PFSK-1 (cell line): Measurements from ENCODE around the gene AP1S2.

Source experiments
- FOXP2 ChIP-seq: optimal IDR thresholded peaks from 2 replicates; pipeline ENCODE3; 2011; ENCODE audit warnings: borderline replicate concordance, control low read depth, inconsistent platforms; ENCODE audit not compliant: insufficient read depth; ENCODE audit errors: extremely low read length, extremely low read depth
- POLR2AphosphoS5 ChIP-seq: IDR thresholded peaks from 2 replicates; pipeline ENCODE4 v1.6.1; 2012; ENCODE audit warnings: low read depth, mild to moderate bottlenecking, control low read depth, low read length, moderate library complexity
- REST ChIP-seq, 2 experiments: IDR thresholded peaks; 2 replicates each; pipeline versions ENCODE4 v1.6.1 to v1.8.0; 2011 to 2012; ENCODE audit warnings: low read depth in 2 of 2, low read length in 2 of 2, control low read depth in 1 of 2, inconsistent platforms in 1 of 2, mild to moderate bottlenecking in 1 of 2, moderate library complexity in 1 of 2; ENCODE audit not compliant: insufficient read depth in 1 of 2
- SIN3A ChIP-seq: IDR thresholded peaks from 2 replicates; pipeline ENCODE4 v1.6.1; 2012; ENCODE audit warnings: mild to moderate bottlenecking, low read length, moderate library complexity, borderline replicate concordance; ENCODE audit not compliant: insufficient read depth
- TAF1 ChIP-seq: IDR thresholded peaks from 2 replicates; pipeline ENCODE4 v1.6.1; 2012; ENCODE audit warnings: low read length, control low read depth, borderline replicate concordance; ENCODE audit not compliant: insufficient read depth

The AP1S2 gene

GRCh38 chrX:15874672-15875071 is 20.1 kb upstream of the AP1S2 start:
- TF ChIP-seq SIN3A (no peak), POLR2AphosphoS5 (no peak)

- no peak for TF ChIP-seq REST (IDR thresholded peaks at IDR 0.05; ENCODE audit: insufficient read depth in 1 of 2, low read depth in 2 of 2, low read length in 2 of 2)
- TF ChIP-seq POLR2AphosphoS5, result no peak
- no peak for TF ChIP-seq FOXP2
- no peak for TF ChIP-seq TAF1
- TF ChIP-seq SIN3A, result no peak
These were observed 19.0 kb upstream of the AP1S2 start for GRCh38 chrX:15873566-15873965.

- no peak for TF ChIP-seq REST (IDR thresholded peaks at IDR 0.05; ENCODE audit: insufficient read depth in 1 of 2, low read depth in 2 of 2, low read length in 2 of 2)
- no peak for TF ChIP-seq FOXP2
- TF ChIP-seq TAF1, result no peak
- no peak for TF ChIP-seq POLR2AphosphoS5
- no peak for TF ChIP-seq SIN3A
These were observed 15.7 kb upstream of the AP1S2 start for GRCh38 chrX:15870310-15870709.

- TF ChIP-seq SIN3A (no peak), FOXP2 (no peak), POLR2AphosphoS5 (no peak), REST (IDR thresholded peaks at IDR 0.05; ENCODE audit: insufficient read depth in 1 of 2, low read depth in 2 of 2, low read length in 2 of 2) (no peak), TAF1 (no peak)
These were observed 15.1 kb upstream of the AP1S2 start for GRCh38 chrX:15869695-15870094.

GRCh38 chrX:15866147-15866546 is 11.5 kb upstream of the AP1S2 start:
- TF ChIP-seq SIN3A, result no peak
- TF ChIP-seq FOXP2, result no peak

- no peak for TF ChIP-seq FOXP2
- no peak for TF ChIP-seq POLR2AphosphoS5
- TF ChIP-seq SIN3A, result no peak
- TF ChIP-seq REST (IDR thresholded peaks at IDR 0.05; ENCODE audit: insufficient read depth in 1 of 2, low read depth in 2 of 2, low read length in 2 of 2), result no peak
- no peak for TF ChIP-seq TAF1
These were observed 10.0 kb upstream of the AP1S2 start for GRCh38 chrX:15864629-15865028.
